Measurements from ENCODE around the gene DCBLD1.

DCBLD1 gene

DNA sequence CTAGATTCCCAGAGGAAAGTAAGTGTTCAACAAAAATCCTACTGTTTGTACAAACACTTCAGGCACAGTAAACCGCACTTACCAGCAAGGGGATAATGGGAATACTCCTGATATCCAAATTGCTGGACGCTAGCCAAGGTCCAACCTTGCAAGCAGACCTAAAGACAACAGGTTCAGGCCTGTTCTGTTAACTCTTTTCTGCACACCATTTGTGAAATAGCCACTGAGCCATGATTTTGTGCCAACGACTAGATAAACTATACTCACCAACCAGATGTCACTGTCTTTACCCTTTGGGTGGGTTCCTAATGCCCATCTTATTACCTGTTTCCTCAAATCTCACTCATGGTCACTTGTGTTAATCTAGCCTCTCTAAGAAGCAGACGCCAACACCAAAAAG, 76.3 kb downstream of the DCBLD1 start:
- TF ChIP-seq, protein P1, sequence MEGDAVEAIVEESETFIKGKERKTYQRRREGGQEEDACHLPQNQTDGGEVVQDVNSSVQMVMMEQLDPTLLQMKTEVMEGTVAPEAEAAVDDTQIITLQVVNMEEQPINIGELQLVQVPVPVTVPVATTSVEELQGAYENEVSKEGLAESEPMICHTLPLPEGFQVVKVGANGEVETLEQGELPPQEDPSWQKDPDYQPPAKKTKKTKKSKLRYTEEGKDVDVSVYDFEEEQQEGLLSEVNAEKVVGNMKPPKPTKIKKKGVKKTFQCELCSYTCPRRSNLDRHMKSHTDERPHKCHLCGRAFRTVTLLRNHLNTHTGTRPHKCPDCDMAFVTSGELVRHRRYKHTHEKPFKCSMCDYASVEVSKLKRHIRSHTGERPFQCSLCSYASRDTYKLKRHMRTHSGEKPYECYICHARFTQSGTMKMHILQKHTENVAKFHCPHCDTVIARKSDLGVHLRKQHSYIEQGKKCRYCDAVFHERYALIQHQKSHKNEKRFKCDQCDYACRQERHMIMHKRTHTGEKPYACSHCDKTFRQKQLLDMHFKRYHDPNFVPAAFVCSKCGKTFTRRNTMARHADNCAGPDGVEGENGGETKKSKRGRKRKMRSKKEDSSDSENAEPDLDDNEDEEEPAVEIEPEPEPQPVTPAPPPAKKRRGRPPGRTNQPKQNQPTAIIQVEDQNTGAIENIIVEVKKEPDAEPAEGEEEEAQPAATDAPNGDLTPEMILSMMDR (IDR thresholded peaks at IDR 0.05; ENCODE audit: low read depth, low read length), result no peak
- no peak for DNase-seq (ENCODE audit: low read depth in 2 of 2)
- no peak overlapping the region for H3K4me3 ChIP-seq (replicated peaks in 1 of 2; ENCODE audit: low read depth in 2 of 2, low read length in 2 of 2)

DNA sequence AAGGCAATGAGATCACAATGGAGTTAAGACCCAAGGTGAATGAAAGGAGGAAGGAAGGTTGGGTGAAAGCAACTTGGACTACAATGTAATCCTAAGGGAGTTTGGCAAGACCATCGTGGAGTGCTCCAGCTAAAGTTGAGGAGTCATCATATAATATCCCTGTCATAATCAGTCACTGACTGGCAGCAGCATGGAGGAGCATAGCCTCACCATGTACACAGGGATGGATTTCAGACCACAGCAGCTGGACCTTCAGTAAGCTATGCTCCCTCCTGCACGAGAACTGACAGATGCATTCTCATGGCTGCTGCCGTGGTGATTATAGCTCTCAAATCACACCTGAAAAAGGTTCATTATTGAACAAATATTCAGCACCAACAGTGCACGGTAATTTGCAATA, 76.8 kb downstream of the DCBLD1 start:
- no peak for DNase-seq (ENCODE audit: low read depth in 2 of 2)
- no peak overlapping the region for H3K4me3 ChIP-seq (replicated peaks in 1 of 2; ENCODE audit: low read depth in 2 of 2, low read length in 2 of 2)
- TF ChIP-seq, protein P1 (IDR thresholded peaks at IDR 0.05; ENCODE audit: low read depth, low read length), result no peak

DNA sequence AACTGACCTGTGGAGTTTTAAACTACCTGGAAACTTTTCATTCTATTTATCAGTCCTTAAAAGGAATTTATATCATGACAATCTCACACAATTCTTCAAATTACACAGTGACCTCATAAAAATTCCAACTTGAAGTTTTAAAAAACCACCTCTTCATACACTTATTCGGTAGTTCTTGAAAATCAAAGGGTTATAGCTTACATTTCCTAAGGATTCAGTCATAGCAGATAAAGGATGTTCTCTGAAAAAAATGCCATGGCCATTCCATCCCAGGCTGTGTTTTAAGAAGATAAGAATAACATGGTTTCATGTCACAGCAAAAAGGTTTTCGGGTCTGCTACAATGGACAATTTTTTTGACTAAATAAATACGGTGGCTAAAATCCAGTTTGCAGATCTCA, 78.7 kb downstream of the DCBLD1 start:
- TF ChIP-seq, protein P1 (IDR thresholded peaks at IDR 0.05; ENCODE audit: low read depth, low read length), result no peak
- no peak for DNase-seq (ENCODE audit: low read depth in 2 of 2)
- H3K4me3 ChIP-seq (replicated peaks in 1 of 2; ENCODE audit: low read depth in 2 of 2, low read length in 2 of 2), result no peak overlapping the region

DNA sequence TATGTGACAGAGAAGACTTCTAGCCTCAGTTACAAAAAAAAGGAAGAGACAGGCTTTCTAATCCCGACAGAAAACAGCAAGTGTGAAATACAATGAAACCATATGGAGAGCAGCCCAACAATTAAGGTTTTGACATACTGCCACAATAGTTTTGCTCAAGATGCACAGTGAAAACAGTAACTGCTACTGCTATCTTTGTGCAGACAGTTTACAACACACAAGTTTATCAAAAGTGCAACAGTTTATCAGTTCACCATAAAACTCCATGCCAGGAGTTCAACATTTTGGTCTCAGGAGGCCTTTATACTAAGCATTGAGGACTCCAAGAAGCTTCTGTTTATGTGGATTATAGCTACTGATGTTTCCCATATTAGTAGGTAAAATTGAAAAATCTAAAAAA, 82.2 kb downstream of the DCBLD1 start:
- TF ChIP-seq, protein P1 (IDR thresholded peaks at IDR 0.05; ENCODE audit: low read depth, low read length), result no peak
- H3K4me3 ChIP-seq (replicated peaks in 1 of 2; ENCODE audit: low read depth in 2 of 2, low read length in 2 of 2), result no peak overlapping the region
- DNase-seq (ENCODE audit: low read depth in 2 of 2), result no peak

DNA sequence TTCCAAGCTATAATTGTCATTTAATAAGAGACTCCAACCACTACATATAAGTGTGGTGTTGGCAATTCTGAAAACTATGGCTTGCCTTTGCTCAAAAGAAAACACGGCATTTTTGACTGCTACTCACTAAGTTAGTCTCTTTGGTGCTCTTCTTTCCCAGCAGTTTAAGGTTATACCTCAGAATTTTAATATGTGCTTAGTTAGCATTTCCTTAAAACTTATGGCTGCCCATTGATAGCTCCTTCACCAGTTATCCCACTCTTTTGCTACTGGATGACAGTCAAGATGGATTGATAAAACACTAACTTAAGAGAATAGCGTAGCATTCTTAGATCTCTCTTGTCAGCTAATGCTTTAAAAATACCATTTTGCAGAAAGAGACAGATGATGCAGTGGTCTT, 85.8 kb downstream of the DCBLD1 start:
- TF ChIP-seq, protein P1 (IDR thresholded peaks at IDR 0.05; ENCODE audit: low read depth, low read length), result no peak
- no peak for DNase-seq (ENCODE audit: low read depth in 2 of 2)
- H3K4me3 ChIP-seq (replicated peaks in 1 of 2; ENCODE audit: low read depth in 2 of 2, low read length in 2 of 2), result no peak overlapping the region

DNA sequence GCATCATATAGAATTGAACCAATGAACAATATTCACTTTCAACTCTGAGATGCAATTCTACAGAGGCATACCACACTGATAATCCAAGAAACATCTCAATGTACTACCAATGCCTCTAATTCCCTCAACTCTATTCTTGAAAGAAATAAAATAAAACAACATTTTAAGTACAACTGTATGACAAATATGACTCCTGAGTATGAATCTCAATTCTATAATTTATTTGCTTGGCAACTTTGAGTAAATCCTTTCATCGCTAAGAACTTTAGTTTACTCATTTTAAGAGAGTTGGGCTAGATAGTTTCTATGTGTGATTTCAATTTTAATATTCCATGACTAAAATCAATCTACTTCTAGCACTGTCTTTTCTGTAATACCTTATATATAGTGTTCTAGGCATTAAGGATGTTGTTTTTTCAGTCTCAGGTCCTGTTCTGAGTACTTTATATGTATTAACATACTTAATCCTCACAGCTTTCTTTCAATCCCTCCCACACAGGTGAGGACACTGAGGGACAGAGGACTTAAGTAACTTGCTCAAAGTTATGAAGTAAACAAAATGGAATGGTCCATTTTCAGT, 86.4 kb downstream of the DCBLD1 start:
- TF ChIP-seq, protein P1 (IDR thresholded peaks at IDR 0.05; ENCODE audit: low read depth, low read length), result no peak
- H3K4me3 ChIP-seq (replicated peaks in 1 of 2; ENCODE audit: low read depth in 2 of 2, low read length in 2 of 2), result no peak overlapping the region
- no peak for DNase-seq (ENCODE audit: low read depth in 2 of 2)

Measured in cardiac fibroblast (primary cell).